IMR-90 (cell line): ENCODE measurements around the gene PLCB3. TPM values are rescaled to one million over a fixed set of nuclear protein-coding genes. Genes with fewer than 3 reads are reported as not detected.

Experiments
- ATAC-seq: fragments of 200-7000 bp; cut with Tn5 transposase; 2 replicates; pipeline ENCODE4 v1.9.1; 2020; ENCODE audit warnings: low read depth, mild to moderate bottlenecking, moderate library complexity
- BruUV-seq: library from RNA; stranded (reverse); fragments of 400-500 nt; replicated peaks from 2 replicates; lab custom pipeline; 2021; lab: Mats Ljungman, UMichigan
- CTCF ChIA-PET: fragments of 300-600 bp; formaldehyde crosslinking; extraction: SDS; loops from one replicate; lab custom pipeline; 2021; ENCODE audit warnings: antibody characterized with exemption; lab: Yijun Ruan, JAX
- POLR2A ChIA-PET: fragments of 300-600 bp; sonication (Branson Sonifier 250); formaldehyde crosslinking; loops from one replicate; lab custom pipeline; 2022; ENCODE audit warnings: antibody characterized with exemption; ENCODE audit not compliant: unreplicated experiment; lab: Charles Lee
- DNase-seq: peaks from one replicate; pipeline ENCODE4 v3.0.0; 2013
- H2AFZ ChIP-seq: replicated peaks from 2 replicates; pipeline ENCODE3; 2013; ENCODE audit warnings: low read length, mild to moderate bottlenecking; ENCODE audit not compliant: poor library complexity
- H2AK5ac ChIP-seq: 2 replicates; pipeline ENCODE4 v1.6.1; 2013; ENCODE audit warnings: low read depth, low read length, inconsistent platforms
- H2AK9ac ChIP-seq: replicated peaks from 2 replicates; pipeline ENCODE3; 2013; ENCODE audit warnings: mild to moderate bottlenecking, low read depth, low read length, moderate library complexity; ENCODE audit not compliant: poor library complexity
- H2BK120ac ChIP-seq: 2 replicates; pipeline ENCODE4 v1.6.1; 2013; ENCODE audit warnings: low read depth, low read length, inconsistent platforms
- H2BK15ac ChIP-seq: 3 replicates; pipeline ENCODE4 v1.6.1; 2013; ENCODE audit warnings: low read depth, low read length, inconsistent platforms
- H2BK20ac ChIP-seq: 2 replicates; pipeline ENCODE4 v1.6.1; 2013; ENCODE audit warnings: low read depth, mild to moderate bottlenecking, inconsistent platforms, low read length, moderate library complexity
- H2BK5ac ChIP-seq: 2 replicates; pipeline ENCODE4 v1.6.1; 2013; ENCODE audit warnings: mild to moderate bottlenecking, low read depth, low read length, inconsistent platforms; ENCODE audit not compliant: poor library complexity, severe bottlenecking
- H3K14ac ChIP-seq: replicated peaks from 2 replicates; pipeline ENCODE4 v1.6.1; 2013; ENCODE audit warnings: low read depth, low read length, inconsistent platforms
- H3K18ac ChIP-seq: 2 replicates; pipeline ENCODE4 v1.6.1; 2013; ENCODE audit warnings: low read depth, low read length, control low read depth
- H3K23ac ChIP-seq: 2 replicates; pipeline ENCODE4 v1.6.1; 2013; ENCODE audit warnings: low read depth, low read length, inconsistent platforms
- H3K27ac ChIP-seq: 2 replicates; pipeline ENCODE4 v1.5.1; 2013; ENCODE audit warnings: mild to moderate bottlenecking, control low read depth, low read length; ENCODE audit not compliant: insufficient read depth
- H3K27me3 ChIP-seq: 2 replicates; pipeline ENCODE4 v1.6.1; 2013; ENCODE audit warnings: low read length; ENCODE audit not compliant: control insufficient read depth, insufficient read depth
- H3K36me3 ChIP-seq: 2 replicates; pipeline ENCODE4 v1.6.1; 2013; ENCODE audit warnings: low read length, mixed read lengths; ENCODE audit not compliant: control insufficient read depth, insufficient read depth
- H3K4ac ChIP-seq: 2 replicates; pipeline ENCODE4 v1.6.1; 2013; ENCODE audit warnings: low read depth, low read length, inconsistent platforms
- H3K4me1 ChIP-seq: 2 replicates; pipeline ENCODE4 v1.6.1; 2013; ENCODE audit warnings: low read length, mixed read lengths; ENCODE audit not compliant: control insufficient read depth, insufficient read depth
- H3K4me2 ChIP-seq: 2 replicates; pipeline ENCODE4 v1.6.1; 2013; ENCODE audit warnings: low read depth, mild to moderate bottlenecking, control low read depth, low read length, moderate library complexity
- H3K4me3 ChIP-seq: 2 replicates; pipeline ENCODE4 v1.5.1; 2013; ENCODE audit warnings: low read depth, mild to moderate bottlenecking, control low read depth, low read length, moderate library complexity; ENCODE audit not compliant: insufficient read depth
- H3K56ac ChIP-seq: 2 replicates; pipeline ENCODE4 v1.6.1; 2013; ENCODE audit warnings: low read length, inconsistent platforms; ENCODE audit not compliant: insufficient read depth; ENCODE audit errors: extremely low read depth
- H3K79me1 ChIP-seq, 2 experiments: 2 replicates each; pipeline ENCODE4 v1.6.1; 2013; ENCODE audit warnings: low read length in 2 of 2, inconsistent platforms in 1 of 2, low read depth in 1 of 2
- H3K9ac ChIP-seq: 2 replicates; pipeline ENCODE4 v1.6.1; 2013; ENCODE audit warnings: low read depth, low read length, control low read depth
- H3K9me1 ChIP-seq: 2 replicates; pipeline ENCODE4 v1.6.1; 2013; ENCODE audit warnings: low read length, inconsistent platforms; ENCODE audit not compliant: insufficient read depth
- H3K9me3 ChIP-seq: 2 replicates; pipeline ENCODE4 v1.6.1; 2013; ENCODE audit warnings: low read length; ENCODE audit not compliant: control insufficient read depth, insufficient read depth
- H4K20me1 ChIP-seq: 2 replicates; pipeline ENCODE4 v1.6.1; 2013; ENCODE audit warnings: low read length, inconsistent platforms; ENCODE audit not compliant: insufficient read depth
- H4K5ac ChIP-seq: 2 replicates; pipeline ENCODE4 v1.6.1; 2013; ENCODE audit warnings: mild to moderate bottlenecking, low read depth, low read length, control low read depth
- H4K8ac ChIP-seq, 2 experiments: 2 replicates each; pipeline ENCODE4 v1.6.1; 2013; ENCODE audit warnings: low read depth in 2 of 2, low read length in 2 of 2, control low read depth in 1 of 2, inconsistent platforms in 1 of 2
- H4K91ac ChIP-seq: 2 replicates; pipeline ENCODE4 v1.6.1; 2013; ENCODE audit warnings: low read depth, low read length, inconsistent platforms; ENCODE audit not compliant: insufficient read depth
- CEBPB ChIP-seq: IDR thresholded peaks from 2 replicates; pipeline ENCODE4 v1.6.1; 2012; ENCODE audit warnings: low read depth, low read length, improper control_type of control experiment
- CHD1 ChIP-seq: IDR thresholded peaks from 2 replicates; pipeline ENCODE4 v1.6.1; 2012; ENCODE audit warnings: low read depth, low read length, improper control_type of control experiment
- CTCF ChIP-seq: conservative IDR thresholded peaks from 2 replicates; pipeline ENCODE4 v1.5.1; 2012; ENCODE audit warnings: mild to moderate bottlenecking, low read depth, low read length, improper control_type of control experiment
- ELK1 ChIP-seq: fragments of 150-350 bp; IDR thresholded peaks from 2 replicates; pipeline ENCODE4 v1.6.1; 2016; ENCODE audit warnings: low read depth, mild to moderate bottlenecking, low read length, moderate library complexity, borderline replicate concordance
- FOS ChIP-seq: fragments of 150-350 bp; IDR thresholded peaks from 2 replicates; pipeline ENCODE4 v1.6.1; 2016; ENCODE audit warnings: low read depth, low read length
- MAFK ChIP-seq: IDR thresholded peaks from 2 replicates; pipeline ENCODE4 v1.6.1; 2012; ENCODE audit warnings: low read depth, low read length, improper control_type of control experiment
- NFE2L2 ChIP-seq: fragments of 150-350 bp; IDR thresholded peaks from 2 replicates; pipeline ENCODE4 v1.6.1; 2016; ENCODE audit warnings: low read depth, mild to moderate bottlenecking, low read length
- POLR2A ChIP-seq: IDR thresholded peaks from 2 replicates; pipeline ENCODE4 v1.6.1; 2012; ENCODE audit warnings: mild to moderate bottlenecking, low read depth, low read length
- RAD21 ChIP-seq: IDR thresholded peaks from 2 replicates; pipeline ENCODE4 v1.6.1; 2012; ENCODE audit warnings: low read length, improper control_type of control experiment
- RFX5 ChIP-seq: IDR thresholded peaks from 2 replicates; pipeline ENCODE4 v1.8.0; 2012; ENCODE audit warnings: low read depth, mild to moderate bottlenecking, low read length, moderate library complexity
- WGBS, 2 experiments: methylation state at CpG; one replicate each; pipeline versions ENCODE4 v1.1.5 to v1.1.7; 2013; ENCODE audit warnings: missing lambda C conversion rate in 2 of 2; ENCODE audit not compliant: insufficient read length in 1 of 2; ENCODE audit errors: extremely low coverage in 2 of 2; 5-methylcytosine and 5-hydroxymethylcytosine counted together
- dilution Hi-C: fragments of 300-500 bp; cut with HindIII; formaldehyde crosslinking; loops from one replicate; pipeline ENCODE4 v1.14.3; 2018; ENCODE audit warnings: low sequenced_read_pairs; ENCODE audit not compliant: unreplicated experiment
- in situ Hi-C: fragments of 300-500 bp; cut with MboI; formaldehyde crosslinking; loops from 3 replicates; pipeline ENCODE4 v1.14.3; 2019; ENCODE audit warnings: low sequenced_read_pairs, inconsistent platforms, mixed read lengths
- intact Hi-C: fragments of 100-400 bp; cut with micrococcal nuclease; formaldehyde crosslinking; loops from 2 replicates; pipeline ENCODE4 v1.10.0; 2022
- polyA plus RNA-seq, 3 experiments: library from polyadenylated mRNA; depleted of rRNA; stranded (reverse); fragments of >200 nt; gene quantifications; 2 replicates each; pipeline ENCODE4 v1.2.3, GENCODE V29; 2012; ENCODE audit warnings: low replicate concordance in 1 of 3
- total RNA-seq: library from RNA; depleted of rRNA; stranded (reverse); fragments of >200 nt; gene quantifications from 2 replicates; pipeline ENCODE4 v1.2.3, GENCODE V29; 2012

The PLCB3 gene
- total and polyA plus RNA-seq, 2 of the 4 experiments (the other 2 are of a cell fraction): 23.9 to 24.9 TPM

GRCh38 chr11:64211181-64211872 is 40.0 kb upstream of the PLCB3 start:
- POLR2A ChIA-PET: no interaction called here
- DNase-seq: no peak
- in situ Hi-C loops: no loop called here

More at GRCh38 chr11:64211181-64211872, 40.0 kb upstream of the PLCB3 start:
- Histone ChIP-seq H3K9ac (no peak overlapping the region), H2AFZ (no peak overlapping the region), H4K8ac (no peak overlapping the region), H4K20me1 (no peaks in the 10 kb centered on the region; the same call in 1 of the 2 replicates), H3K9me3 (no peaks in the 10 kb centered on the region), H4K5ac (no peak overlapping the region), H3K14ac (no peak overlapping the region), H3K4me2 (no peak overlapping the region), H3K4me3 (no peak overlapping the region), H2BK5ac (no peak overlapping the region), H3K4ac (no peak overlapping the region), H3K56ac (no peak overlapping the region), H2AK9ac (no peak overlapping the region), H2BK15ac (no peak overlapping the region), H3K18ac (no peak overlapping the region), H4K91ac (no peak overlapping the region), H2BK20ac (no peak overlapping the region), H3K23ac (no peak overlapping the region), H3K79me1 (peaks cover 0 to 17% of the 10 kb centered on the region in 2 experiments; a peak in 2 of 4 replicates), H3K36me3 (peaks cover 7% of the 10 kb centered on the region), H2BK120ac (no peak overlapping the region), H3K9me1 (no peaks in the 10 kb centered on the region; the same call in 1 of the 2 replicates), H3K27me3 (no peaks in the 10 kb centered on the region), H2AK5ac (no peak overlapping the region), H3K4me1 (peaks cover 10% of the 10 kb centered on the region), H3K27ac (no peak overlapping the region)
- no TSS peak for BruUV-seq
- no peak for ATAC-seq
- no peak for TF ChIP-seq RFX5
- no peak for TF ChIP-seq FOS
- no peak for TF ChIP-seq CEBPB
- no peak for TF ChIP-seq POLR2A
- TF ChIP-seq ELK1: no peak
- TF ChIP-seq CTCF: no peak
- TF ChIP-seq MAFK: no peak
- TF ChIP-seq NFE2L2: no peak
- TF ChIP-seq RAD21: no peak
- no peak for TF ChIP-seq CHD1
- CTCF ChIA-PET: no interaction called here
- intact Hi-C loops: no loop called here
- 97% methylated on average over 4 of the region's 30 CpGs; no CpG with 5 or more reads in 1 of the 2 experiments for WGBS, 2 experiments
- dilution Hi-C loops: no loop called here
